ENCODE results near the gene TLDC2. TPM values are rescaled to one million over a fixed set of nuclear protein-coding genes. Genes with fewer than 3 reads are reported as not detected.
"Not testable (repeated sequence)": the region's sequence is repeated elsewhere in the genome, so short reads cannot be mapped to it uniquely, and the experiment has no call there.

The TLDC2 gene
- total RNA-seq, 1 donor from 2014 or later, result not detected

- ATAC-seq (no peak), DNase-seq (ENCODE audit: missing footprints) (no peak)
- intact Hi-C loops (cut with DNase I), result no loop called here
Measured at GRCh38 chr20:36926653-36927200, 50.8 kb downstream of the TLDC2 start.

GRCh38 chr20:36927704-36928103 is 51.8 kb downstream of the TLDC2 start:
- intact Hi-C loops (cut with DNase I), result no loop called here
- DNase-seq (ENCODE audit: missing footprints) (no peak), ATAC-seq (no peak)

GRCh38 chr20:36929290-36929689 is 53.4 kb downstream of the TLDC2 start:
- intact Hi-C loops (cut with DNase I), result no loop called here
- no peak for ATAC-seq
- no peak for DNase-seq (ENCODE audit: missing footprints)

DNA sequence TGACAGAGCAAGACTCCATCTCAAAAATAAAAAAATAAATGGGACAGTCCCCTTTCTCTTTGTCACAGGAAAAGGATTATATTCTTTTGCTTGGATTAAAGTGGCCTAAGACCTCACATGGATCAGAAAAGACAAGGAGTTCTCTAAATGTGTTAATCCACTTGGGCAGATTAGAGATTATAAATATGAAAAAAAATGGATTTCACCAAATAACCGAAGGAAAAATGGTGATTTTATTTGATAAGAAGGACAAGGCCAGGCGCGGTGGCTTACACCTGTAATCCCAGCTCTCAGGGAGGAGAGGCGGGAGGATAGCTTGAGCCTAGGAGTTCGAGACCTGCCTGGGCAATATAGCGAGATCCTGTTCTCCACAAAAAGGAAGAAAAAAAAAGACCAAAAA is 53.8 kb downstream of the TLDC2 start:
- intact Hi-C loops (cut with DNase I), result no loop called here
- no peak for ATAC-seq
- no peak for DNase-seq (ENCODE audit: missing footprints)

GRCh38 chr20:36932067-36932466 is 56.1 kb downstream of the TLDC2 start:
- intact Hi-C loops (cut with DNase I); ATAC-seq; DNase-seq (ENCODE audit: missing footprints): not testable (repeated sequence)

DNA sequence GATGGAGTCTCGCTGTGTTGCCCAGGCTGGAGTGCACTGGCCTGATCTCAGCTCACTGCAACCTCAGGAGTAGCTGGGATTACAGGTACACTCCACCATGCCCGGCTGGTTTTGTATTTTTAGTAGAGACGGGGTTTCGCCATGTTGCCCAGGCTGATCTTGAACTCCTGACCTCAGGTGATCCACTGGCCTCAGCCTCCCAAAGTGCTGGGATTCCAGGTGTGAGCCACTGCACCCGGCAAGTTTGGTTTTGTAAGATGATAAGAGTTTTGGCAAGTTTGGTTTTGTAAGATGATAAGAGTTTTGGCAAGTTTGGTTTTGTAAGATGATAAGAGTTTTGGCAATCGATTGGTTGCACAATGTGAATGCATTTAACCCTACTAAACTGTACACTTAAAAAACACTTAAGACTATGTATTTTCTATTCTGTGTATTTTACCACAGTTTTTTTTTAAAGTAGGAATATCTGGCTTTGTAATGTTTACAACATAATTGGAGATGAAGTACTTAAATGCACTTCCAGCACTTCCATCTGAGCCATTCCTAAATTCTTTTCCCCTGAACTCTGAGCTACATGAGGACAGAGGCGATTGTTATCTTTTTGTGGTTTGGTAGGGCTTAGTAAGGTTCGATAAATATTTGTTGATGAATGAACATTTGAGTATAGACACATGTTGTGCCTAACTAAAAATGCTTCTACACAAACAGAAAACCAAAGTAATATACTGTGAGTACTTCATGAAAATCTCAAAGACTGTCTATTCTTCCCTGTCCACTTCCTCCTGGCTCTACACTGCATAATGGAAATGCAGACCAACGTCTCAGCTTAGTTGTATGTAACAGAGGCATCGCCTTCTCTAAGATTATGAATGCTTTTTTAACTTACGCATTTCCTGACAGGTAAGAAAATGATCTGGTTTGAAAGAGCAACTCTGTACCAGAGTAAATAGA is 56.8 kb downstream of the TLDC2 start:
- no peak for ATAC-seq

GRCh38 chr20:36933571-36933970 is 57.6 kb downstream of the TLDC2 start:
- intact Hi-C loops (cut with DNase I); ATAC-seq; DNase-seq (ENCODE audit: missing footprints): not testable (repeated sequence)

More for the DNA sequence above, 56.8 kb downstream of the TLDC2 start:
- intact Hi-C loops (cut with DNase I), result no loop called here
- no peak for DNase-seq (ENCODE audit: missing footprints)

- ATAC-seq (peak; percentile 1), DNase-seq (ENCODE audit: missing footprints) (no peak)
- intact Hi-C loops (cut with DNase I), result no loop called here
Measured at GRCh38 chr20:36936341-36936740, 60.4 kb downstream of the TLDC2 start.

GRCh38 chr20:36936761-36937401 is 60.9 kb downstream of the TLDC2 start:
- DNase-seq (ENCODE audit: missing footprints); intact Hi-C loops (cut with DNase I): not testable (repeated sequence)
- ATAC-seq, result peak; percentile 71

- no peak for DNase-seq (ENCODE audit: missing footprints)
- intact Hi-C loops (cut with DNase I), result no loop called here
- ATAC-seq, result no peak
Measured at GRCh38 chr20:36937402-36937770, 61.4 kb downstream of the TLDC2 start.

- ATAC-seq, result no peak
- intact Hi-C loops (cut with DNase I), result loop anchor here (10.0 kb wide), 1 partner anchor 477 kb away; no protein-coding TSS in a partner anchor
Measured at GRCh38 chr20:36941401-36941835, 65.5 kb downstream of the TLDC2 start.

More at GRCh38 chr20:36941401-36941835, 65.5 kb downstream of the TLDC2 start:
- DNase-seq (ENCODE audit: missing footprints), result no peak

Other genes with a start within 250 kb of the TLDC2 start
- 0.30 TPM for gene SLA2, start 229.9 kb upstream of the TLDC2 start, total RNA-seq
- gene NDRG3, start 130.0 kb upstream of the TLDC2 start, total RNA-seq, result 27.9 TPM
- 4.4 TPM for gene DSN1, start 102.4 kb upstream of the TLDC2 start, total RNA-seq
- 52.2 TPM for gene SAMHD1, start 75.6 kb downstream of the TLDC2 start, total RNA-seq
- gene RBL1, start 219.9 kb downstream of the TLDC2 start, total RNA-seq, result 5.3 TPM